Measurements from ENCODE around the gene CELF2. TPM values are rescaled to one million over a fixed set of nuclear protein-coding genes. Genes with fewer than 3 reads are reported as not detected.

CELF2 gene
- total RNA-seq, 2 donors from 2014 or later: 10.4 to 11.2 TPM

GRCh38 chr10:11353006-11353896 lies 335.6 kb downstream of the CELF2 start:
- no peaks in the 10 kb centered on the region for H3K36me3 ChIP-seq (replicated peaks in 1 of 2; ENCODE audit: insufficient read depth in 1 of 2, low read depth in 2 of 2)
- no peak for DNase-seq
- intact Hi-C loops (cut with DNase I): no loop called here
- no peak overlapping the region for H3K27ac ChIP-seq
- no peaks in the 10 kb centered on the region for H3K4me1 ChIP-seq
- no peak overlapping the region for H3K4me3 ChIP-seq
- H3K9me3 ChIP-seq: no peaks in the 10 kb centered on the region
- no peak for TF ChIP-seq CTCF (IDR thresholded peaks at IDR 0.05)
- TF ChIP-seq POLR2A (IDR thresholded peaks at IDR 0.05): no peak
- H3K27me3 ChIP-seq: no peaks in the 10 kb centered on the region
- WGBS, 2 donors: 71 to 72% methylated on average over 11 to 12 of the region's 12 CpGs
- ATAC-seq: no peak

- Histone ChIP-seq H3K27me3 (no peaks in the 10 kb centered on the region), H3K4me1 (no peaks in the 10 kb centered on the region), H3K4me3 (no peak overlapping the region), H3K27ac (no peak overlapping the region), H3K36me3 (replicated peaks in 1 of 2; ENCODE audit: insufficient read depth in 1 of 2, low read depth in 2 of 2) (no peaks in the 10 kb centered on the region), H3K9me3 (no peaks in the 10 kb centered on the region)
- 85 to 87% methylated on average over 5 of the region's 5 CpGs for WGBS, 2 donors
- no peak for ATAC-seq
- intact Hi-C loops (cut with DNase I): no loop called here
- no peak for DNase-seq
- TF ChIP-seq POLR2A (IDR thresholded peaks at IDR 0.05) (no peak), CTCF (IDR thresholded peaks at IDR 0.05) (no peak)
These were observed 337.2 kb downstream of the CELF2 start for GRCh38 chr10:11354823-11355222.

GRCh38 chr10:11355592-11355991 lies 337.9 kb downstream of the CELF2 start:
- intact Hi-C loops (cut with DNase I): no loop called here
- H3K4me3 ChIP-seq: no peak overlapping the region
- H3K9me3 ChIP-seq: no peaks in the 10 kb centered on the region
- H3K36me3 ChIP-seq (replicated peaks in 1 of 2; ENCODE audit: insufficient read depth in 1 of 2, low read depth in 2 of 2): no peaks in the 10 kb centered on the region
- DNase-seq (no peak), ATAC-seq (no peak)
- no peaks in the 10 kb centered on the region for H3K4me1 ChIP-seq
- 67 to 75% methylated on average over 7 of the region's 7 CpGs for WGBS, 2 donors
- TF ChIP-seq POLR2A (IDR thresholded peaks at IDR 0.05) (no peak), CTCF (IDR thresholded peaks at IDR 0.05) (no peak)
- no peaks in the 10 kb centered on the region for H3K27me3 ChIP-seq
- H3K27ac ChIP-seq: no peak overlapping the region

GRCh38 chr10:11357439-11357838 lies 339.8 kb downstream of the CELF2 start:
- 40 to 54% methylated on average over 3 of the region's 3 CpGs for WGBS, 2 donors
- intact Hi-C loops (cut with DNase I): no loop called here
- ATAC-seq: no peak

More at GRCh38 chr10:11357439-11357838, 339.8 kb downstream of the CELF2 start:
- no peak for DNase-seq
- TF ChIP-seq POLR2A (IDR thresholded peaks at IDR 0.05) (no peak), CTCF (IDR thresholded peaks at IDR 0.05) (no peak)
- H3K27ac ChIP-seq: no peak overlapping the region
- no peak overlapping the region for H3K4me3 ChIP-seq
- no peaks in the 10 kb centered on the region for H3K27me3 ChIP-seq
- no peaks in the 10 kb centered on the region for H3K4me1 ChIP-seq
- H3K9me3 ChIP-seq: no peaks in the 10 kb centered on the region
- H3K36me3 ChIP-seq (replicated peaks in 1 of 2; ENCODE audit: insufficient read depth in 1 of 2, low read depth in 2 of 2): no peaks in the 10 kb centered on the region

Measured in body of pancreas (tissue), 4 donors.